ENCODE data around the gene GPR141. TPM values are rescaled to one million over a fixed set of nuclear protein-coding genes. Genes with fewer than 3 reads are reported as not detected.
A peak's percentile ranks its signal among the peaks of the same experiment; 100 is the strongest.

Gene GPR141
- total and polyA plus RNA-seq, 2 of the 13 experiments (the other 11 are each of a cell fraction or from before 2014, with no cell fraction given): not detected

DNA sequence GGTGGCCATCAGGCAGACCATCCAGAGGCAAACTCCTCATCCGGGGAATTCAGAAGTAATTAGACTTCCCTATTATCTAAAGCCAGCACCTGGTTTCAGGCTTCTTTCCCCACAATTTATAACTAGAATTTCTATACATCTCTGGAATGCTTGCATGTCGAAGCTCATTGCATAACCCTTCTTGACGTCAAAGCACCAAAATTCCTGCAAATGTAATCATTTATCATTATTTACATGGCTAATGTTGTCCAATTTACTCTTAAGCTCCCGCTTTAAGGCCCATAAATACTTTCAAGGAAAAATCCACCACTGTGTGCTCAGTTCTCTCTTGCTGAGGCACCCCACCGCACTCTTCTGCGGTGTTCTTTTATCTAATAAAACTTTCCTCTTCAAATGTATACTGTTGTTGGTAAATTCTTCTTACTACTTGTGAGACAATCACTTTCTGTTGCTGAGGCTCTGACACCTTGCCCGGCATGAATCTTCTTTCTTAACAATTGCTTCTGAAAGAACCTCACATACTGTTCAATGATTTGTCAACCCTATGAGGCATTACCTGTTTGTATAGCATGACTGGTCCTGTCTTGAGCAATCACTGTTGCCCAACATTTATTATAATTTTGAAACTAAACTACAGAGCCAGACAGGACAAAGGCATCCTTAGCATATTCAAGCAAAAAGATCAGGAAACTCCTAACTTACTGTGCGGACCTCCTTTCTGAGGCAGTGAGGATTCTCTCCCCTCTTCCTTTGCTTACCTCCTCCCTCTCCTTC, 17.4 kb upstream of the GPR141 start:
- no peak overlapping the region for H3K9ac ChIP-seq (ENCODE audit: insufficient read depth, low read depth, low read length)
- no peaks in the 10 kb centered on the region for H3K9me3 ChIP-seq (ENCODE audit: low read length)
- H3K4me1 ChIP-seq (ENCODE audit: insufficient read depth, low read length): no peaks in the 10 kb centered on the region
- no peak for FAIRE-seq
- intact Hi-C loops (cut with micrococcal nuclease; ENCODE audit: unreplicated experiment) (no loop called here), in situ Hi-C loops (cut with HindIII; ENCODE audit: extremely low pct_ligation_motif_present, low pct_unique_long_range_greater_than_20kb) (no loop called here)
- BruUV-seq (replicated peaks): no TSS peak
- H2AFZ ChIP-seq (ENCODE audit: low read length): no peak overlapping the region
- H3K4me3 ChIP-seq (replicated peaks in 1 of 3; ENCODE audit: insufficient read depth in 1 of 3, low read depth in 2 of 3, low read length in 3 of 3): no peak overlapping the region
- CTCF ChIA-PET (ENCODE audit: low intra/inter-chr PET ratio, low total read pairs): no interaction called here
- TF ChIP-seq FOSL2 (CRISPR knock-in tag; IDR thresholded peaks at IDR 0.05) (peak; percentile 39; the same call in 1 of the 2 replicates), LCORL (IDR thresholded peaks at IDR 0.05) (no peak), LCORL (CRISPR knock-in tag; IDR thresholded peaks at IDR 0.05) (no peak), FOXA1 (IDR thresholded peaks at IDR 0.05) (no peak), FOXA1 (CRISPR knock-in tag; IDR thresholded peaks at IDR 0.05) (no peak), CEBPG (CRISPR knock-in tag; IDR thresholded peaks at IDR 0.05) (peak; percentile 13; the same call in 1 of the 2 replicates), CEBPB (IDR thresholded peaks at IDR 0.05; ENCODE audit: borderline replicate concordance, low read depth, low read length) (peak; percentile 90; the same call in 1 of the 2 replicates)
- no peak overlapping the region for H3K4me2 ChIP-seq (ENCODE audit: low read depth, low read length)
- WGBS (ENCODE audit: low lambda C conversion rate): 29% methylated on average over 8 of the region's 8 CpGs
- POLR2A ChIA-PET: no interaction called here
- no peaks in the 10 kb centered on the region for H3K36me3 ChIP-seq (replicated peaks in 1 of 2; ENCODE audit: control insufficient read depth in 1 of 2, insufficient read depth in 2 of 2, low read length in 2 of 2)
- H4K20me1 ChIP-seq (ENCODE audit: insufficient read depth, low read length): no peaks in the 10 kb centered on the region
- DNase-seq (ENCODE audit: low spot score): no peak
- H3K27me3 ChIP-seq (ENCODE audit: control insufficient read depth in 1 of 2, insufficient read depth in 2 of 2, low read length in 2 of 2): no peaks in the 10 kb centered on the region
- ATAC-seq: no peak
- H3K79me2 ChIP-seq (ENCODE audit: insufficient read depth, low read length): no peaks in the 10 kb centered on the region
- no peak overlapping the region for H3K27ac ChIP-seq (ENCODE audit: extremely low read length, insufficient read depth, low read length)

- H3K79me2 ChIP-seq (ENCODE audit: insufficient read depth, low read length): no peaks in the 10 kb centered on the region
- no TSS peak for BruUV-seq (replicated peaks)
- no peak overlapping the region for H3K9ac ChIP-seq (ENCODE audit: insufficient read depth, low read depth, low read length)
- H3K4me3 ChIP-seq (replicated peaks in 1 of 3; ENCODE audit: insufficient read depth in 1 of 3, low read depth in 2 of 3, low read length in 3 of 3): no peak overlapping the region
- WGBS (ENCODE audit: low lambda C conversion rate): 0% methylated on average over 1 of the region's 1 CpG
- POLR2A ChIA-PET: no interaction called here
- H3K4me2 ChIP-seq (ENCODE audit: low read depth, low read length): no peak overlapping the region
- FAIRE-seq (no peak), ATAC-seq (no peak), DNase-seq (ENCODE audit: low spot score) (no peak)
- H4K20me1 ChIP-seq (ENCODE audit: insufficient read depth, low read length): no peaks in the 10 kb centered on the region
- H3K4me1 ChIP-seq (ENCODE audit: insufficient read depth, low read length): no peaks in the 10 kb centered on the region
- no peaks in the 10 kb centered on the region; a peak in 1 of 5 replicates for H3K27me3 ChIP-seq (ENCODE audit: control insufficient read depth in 1 of 2, insufficient read depth in 2 of 2, low read length in 2 of 2)
- intact Hi-C loops (cut with micrococcal nuclease; ENCODE audit: unreplicated experiment) (no loop called here), in situ Hi-C loops (cut with HindIII; ENCODE audit: extremely low pct_ligation_motif_present, low pct_unique_long_range_greater_than_20kb) (no loop called here)
- no peaks in the 10 kb centered on the region for H3K9me3 ChIP-seq (ENCODE audit: low read length)
- no peak overlapping the region for H2AFZ ChIP-seq (ENCODE audit: low read length)
- CTCF ChIA-PET (ENCODE audit: low intra/inter-chr PET ratio, low total read pairs): no interaction called here
- no peaks in the 10 kb centered on the region for H3K36me3 ChIP-seq (replicated peaks in 1 of 2; ENCODE audit: control insufficient read depth in 1 of 2, insufficient read depth in 2 of 2, low read length in 2 of 2)
- no peak overlapping the region for H3K27ac ChIP-seq (ENCODE audit: extremely low read length, insufficient read depth, low read length)
- TF ChIP-seq, protein P1, sequence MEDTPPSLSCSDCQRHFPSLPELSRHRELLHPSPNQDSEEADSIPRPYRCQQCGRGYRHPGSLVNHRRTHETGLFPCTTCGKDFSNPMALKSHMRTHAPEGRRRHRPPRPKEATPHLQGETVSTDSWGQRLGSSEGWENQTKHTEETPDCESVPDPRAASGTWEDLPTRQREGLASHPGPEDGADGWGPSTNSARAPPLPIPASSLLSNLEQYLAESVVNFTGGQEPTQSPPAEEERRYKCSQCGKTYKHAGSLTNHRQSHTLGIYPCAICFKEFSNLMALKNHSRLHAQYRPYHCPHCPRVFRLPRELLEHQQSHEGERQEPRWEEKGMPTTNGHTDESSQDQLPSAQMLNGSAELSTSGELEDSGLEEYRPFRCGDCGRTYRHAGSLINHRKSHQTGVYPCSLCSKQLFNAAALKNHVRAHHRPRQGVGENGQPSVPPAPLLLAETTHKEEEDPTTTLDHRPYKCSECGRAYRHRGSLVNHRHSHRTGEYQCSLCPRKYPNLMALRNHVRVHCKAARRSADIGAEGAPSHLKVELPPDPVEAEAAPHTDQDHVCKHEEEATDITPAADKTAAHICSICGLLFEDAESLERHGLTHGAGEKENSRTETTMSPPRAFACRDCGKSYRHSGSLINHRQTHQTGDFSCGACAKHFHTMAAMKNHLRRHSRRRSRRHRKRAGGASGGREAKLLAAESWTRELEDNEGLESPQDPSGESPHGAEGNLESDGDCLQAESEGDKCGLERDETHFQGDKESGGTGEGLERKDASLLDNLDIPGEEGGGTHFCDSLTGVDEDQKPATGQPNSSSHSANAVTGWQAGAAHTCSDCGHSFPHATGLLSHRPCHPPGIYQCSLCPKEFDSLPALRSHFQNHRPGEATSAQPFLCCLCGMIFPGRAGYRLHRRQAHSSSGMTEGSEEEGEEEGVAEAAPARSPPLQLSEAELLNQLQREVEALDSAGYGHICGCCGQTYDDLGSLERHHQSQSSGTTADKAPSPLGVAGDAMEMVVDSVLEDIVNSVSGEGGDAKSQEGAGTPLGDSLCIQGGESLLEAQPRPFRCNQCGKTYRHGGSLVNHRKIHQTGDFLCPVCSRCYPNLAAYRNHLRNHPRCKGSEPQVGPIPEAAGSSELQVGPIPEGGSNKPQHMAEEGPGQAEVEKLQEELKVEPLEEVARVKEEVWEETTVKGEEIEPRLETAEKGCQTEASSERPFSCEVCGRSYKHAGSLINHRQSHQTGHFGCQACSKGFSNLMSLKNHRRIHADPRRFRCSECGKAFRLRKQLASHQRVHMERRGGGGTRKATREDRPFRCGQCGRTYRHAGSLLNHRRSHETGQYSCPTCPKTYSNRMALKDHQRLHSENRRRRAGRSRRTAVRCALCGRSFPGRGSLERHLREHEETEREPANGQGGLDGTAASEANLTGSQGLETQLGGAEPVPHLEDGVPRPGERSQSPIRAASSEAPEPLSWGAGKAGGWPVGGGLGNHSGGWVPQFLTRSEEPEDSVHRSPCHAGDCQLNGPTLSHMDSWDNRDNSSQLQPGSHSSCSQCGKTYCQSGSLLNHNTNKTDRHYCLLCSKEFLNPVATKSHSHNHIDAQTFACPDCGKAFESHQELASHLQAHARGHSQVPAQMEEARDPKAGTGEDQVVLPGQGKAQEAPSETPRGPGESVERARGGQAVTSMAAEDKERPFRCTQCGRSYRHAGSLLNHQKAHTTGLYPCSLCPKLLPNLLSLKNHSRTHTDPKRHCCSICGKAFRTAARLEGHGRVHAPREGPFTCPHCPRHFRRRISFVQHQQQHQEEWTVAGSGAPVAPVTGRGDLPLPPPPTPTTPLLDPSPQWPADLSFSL (CRISPR knock-in tag; IDR thresholded peaks at IDR 0.05): no peak
- TF ChIP-seq ELF1 (CRISPR knock-in tag; IDR thresholded peaks at IDR 0.05) (no peak), BRD4 (CRISPR knock-in tag; IDR thresholded peaks at IDR 0.05) (no peak)
- TF ChIP-seq, protein P2, sequence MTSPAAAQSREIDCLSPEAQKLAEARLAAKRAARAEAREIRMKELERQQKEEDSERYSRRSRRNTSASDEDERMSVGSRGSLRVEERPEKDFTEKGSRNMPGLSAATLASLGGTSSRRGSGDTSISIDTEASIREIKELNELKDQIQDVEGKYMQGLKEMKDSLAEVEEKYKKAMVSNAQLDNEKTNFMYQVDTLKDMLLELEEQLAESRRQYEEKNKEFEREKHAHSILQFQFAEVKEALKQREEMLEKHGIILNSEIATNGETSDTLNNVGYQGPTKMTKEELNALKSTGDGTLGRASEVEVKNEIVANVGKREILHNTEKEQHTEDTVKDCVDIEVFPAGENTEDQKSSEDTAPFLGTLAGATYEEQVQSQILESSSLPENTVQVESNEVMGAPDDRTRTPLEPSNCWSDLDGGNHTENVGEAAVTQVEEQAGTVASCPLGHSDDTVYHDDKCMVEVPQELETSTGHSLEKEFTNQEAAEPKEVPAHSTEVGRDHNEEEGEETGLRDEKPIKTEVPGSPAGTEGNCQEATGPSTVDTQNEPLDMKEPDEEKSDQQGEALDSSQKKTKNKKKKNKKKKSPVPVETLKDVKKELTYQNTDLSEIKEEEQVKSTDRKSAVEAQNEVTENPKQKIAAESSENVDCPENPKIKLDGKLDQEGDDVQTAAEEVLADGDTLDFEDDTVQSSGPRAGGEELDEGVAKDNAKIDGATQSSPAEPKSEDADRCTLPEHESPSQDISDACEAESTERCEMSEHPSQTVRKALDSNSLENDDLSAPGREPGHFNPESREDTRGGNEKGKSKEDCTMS (CRISPR knock-in tag; conservative IDR thresholded peaks at IDR 0.05): no peak
Observed at GRCh38 chr7:37669818-37670217, 13.7 kb upstream of the GPR141 start.
